HG03342 (cell line): ENCODE results near the gene OR6C65.
"Not testable (repeated sequence)": the region's sequence is repeated elsewhere in the genome, so short reads cannot be mapped to it uniquely, and the experiment has no call there.

ENCODE experiments used
- ATAC-seq: cut with Tn5 transposase; IDR thresholded peaks from one replicate; pipeline ENCODE4 v1.9.1; 2021; ENCODE audit warnings: mild to moderate bottlenecking, moderate library complexity; ENCODE audit not compliant: unreplicated experiment

OR6C65 gene

DNA sequence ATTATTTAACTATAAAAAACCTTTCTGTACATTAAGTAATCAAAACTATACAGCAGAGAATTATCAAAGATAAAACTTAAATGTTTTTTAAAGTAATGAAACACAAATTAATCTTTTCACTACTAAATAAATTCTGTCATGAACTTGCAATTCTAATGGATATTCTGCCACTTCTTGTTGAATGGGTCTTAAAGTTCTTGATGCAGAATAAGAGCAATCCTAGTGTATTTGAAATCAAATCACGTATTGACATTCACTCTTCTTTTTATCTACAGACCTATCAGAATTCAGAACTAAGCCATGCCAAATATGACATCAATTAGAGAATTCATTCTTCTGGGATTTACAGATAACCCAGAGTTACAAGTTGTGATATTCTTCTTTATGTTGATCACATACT is at the start of gene OR6C65:
Gene OR6C65, plus strand, starts transcription at position 301 of the 400 bp plus-strand sequence. Its CDS starts 0 bp downstream, at position 301.
- ATAC-seq = no peak

- ATAC-seq = not testable (repeated sequence)
Observed at GRCh38 chr12:55355338-55355737, 45.0 kb upstream of the OR6C65 start.

GRCh38 chr12:55362675-55363074 is 37.7 kb upstream of the OR6C65 start, which contains the start of gene OR6C75:
Gene OR6C75 (plus strand): TSS chr12:55362975. CDS start chr12:55365111, 2,136 bp downstream.
- no peak for ATAC-seq

- ATAC-seq = no peak
Observed at GRCh38 chr12:55365086-55365485, 35.2 kb upstream of the OR6C65 start.

DNA sequence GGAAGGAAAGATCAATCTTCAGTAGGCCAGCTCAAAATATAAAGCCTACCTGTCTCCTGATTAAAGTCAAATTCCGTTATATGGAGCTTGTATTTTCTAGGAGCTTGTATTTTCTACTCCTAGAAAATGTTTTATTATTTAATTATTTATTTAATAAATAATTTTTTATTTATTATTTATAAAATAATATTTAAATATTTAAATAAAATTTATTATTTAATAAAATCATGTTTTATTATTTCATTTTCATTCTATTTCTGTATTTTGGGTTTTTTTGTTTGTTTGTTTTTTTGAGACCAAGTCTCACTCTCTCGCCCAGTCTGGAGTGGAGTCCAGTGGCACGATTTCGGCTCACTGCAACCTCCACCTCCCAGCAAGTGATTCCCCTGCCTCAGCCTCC is 27.8 kb upstream of the OR6C65 start:
- ATAC-seq = no peak

- no peak for ATAC-seq
Observed at GRCh38 chr12:55385891-55386290, 14.4 kb upstream of the OR6C65 start.

DNA sequence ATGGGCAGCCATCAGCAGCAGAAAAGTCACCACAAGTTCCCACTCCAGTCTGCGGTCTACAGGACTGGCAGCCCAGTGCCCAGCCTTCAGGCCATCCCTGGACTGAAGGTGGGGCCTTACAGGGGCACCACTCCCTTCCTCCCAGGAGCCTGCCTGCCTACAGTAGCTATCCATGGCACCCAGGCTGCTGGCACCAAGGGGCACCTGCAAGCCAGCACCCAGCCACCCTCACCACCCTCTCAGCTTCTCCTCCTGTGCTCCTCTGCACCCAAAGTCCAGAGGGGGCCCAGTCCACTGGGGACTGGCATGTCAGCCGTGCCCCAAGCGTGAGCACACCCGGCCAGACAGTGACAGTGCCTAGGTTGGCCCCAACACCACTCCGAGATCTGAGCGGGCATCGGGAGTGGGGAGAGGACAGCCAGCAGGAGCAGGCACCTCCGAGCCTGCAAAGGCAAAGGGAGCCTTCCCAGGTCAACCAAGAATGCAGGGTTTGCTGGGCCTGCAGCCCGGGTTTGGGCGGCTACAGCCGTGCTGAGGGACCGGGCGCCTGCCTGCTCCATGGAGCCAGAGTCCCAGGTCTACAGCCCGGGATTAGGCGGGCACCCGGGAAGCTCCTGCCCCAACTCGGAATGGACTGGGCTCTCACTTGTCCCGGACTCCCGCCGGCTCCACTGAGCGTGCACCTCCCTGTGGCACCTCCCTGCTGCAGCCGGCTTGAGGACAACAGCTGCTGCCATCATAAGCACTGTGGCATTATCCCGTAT is 8.1 kb upstream of the OR6C65 start:
- no peak for ATAC-seq

DNA sequence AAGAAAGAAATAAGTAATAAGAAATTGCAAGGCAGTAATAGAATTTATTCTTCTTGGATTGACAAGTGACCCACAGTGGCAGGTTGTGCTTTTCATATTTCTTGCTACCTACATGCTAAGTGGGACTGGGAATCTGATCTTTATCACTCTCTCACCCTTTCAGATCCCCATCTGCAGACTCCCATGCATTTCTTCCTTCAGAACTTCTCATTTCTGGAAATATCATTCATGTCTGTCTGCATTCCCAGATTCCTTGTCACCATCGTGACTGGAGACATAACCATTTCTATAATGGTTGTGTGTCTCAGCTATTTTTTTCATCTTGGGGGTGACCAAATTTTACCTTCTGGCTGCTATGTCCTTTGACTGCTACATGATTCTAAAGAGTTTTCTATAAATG is 4.0 kb upstream of the OR6C65 start:
- ATAC-seq = no peak

- no peak for ATAC-seq
Observed at GRCh38 chr12:55407866-55408265, 7.5 kb downstream of the OR6C65 start.

- not testable (repeated sequence) for ATAC-seq
Observed at GRCh38 chr12:55409133-55409532, 8.8 kb downstream of the OR6C65 start.

- not testable (repeated sequence) for ATAC-seq
Observed at GRCh38 chr12:55412138-55412537, 11.8 kb downstream of the OR6C65 start.

- not testable (repeated sequence) for ATAC-seq
Observed at GRCh38 chr12:55413498-55414388, 13.4 kb downstream of the OR6C65 start.

GRCh38 chr12:55414396-55414823 is 14.1 kb downstream of the OR6C65 start:
- not testable (repeated sequence) for ATAC-seq

GRCh38 chr12:55414889-55415288 is 14.6 kb downstream of the OR6C65 start:
- not testable (repeated sequence) for ATAC-seq

DNA sequence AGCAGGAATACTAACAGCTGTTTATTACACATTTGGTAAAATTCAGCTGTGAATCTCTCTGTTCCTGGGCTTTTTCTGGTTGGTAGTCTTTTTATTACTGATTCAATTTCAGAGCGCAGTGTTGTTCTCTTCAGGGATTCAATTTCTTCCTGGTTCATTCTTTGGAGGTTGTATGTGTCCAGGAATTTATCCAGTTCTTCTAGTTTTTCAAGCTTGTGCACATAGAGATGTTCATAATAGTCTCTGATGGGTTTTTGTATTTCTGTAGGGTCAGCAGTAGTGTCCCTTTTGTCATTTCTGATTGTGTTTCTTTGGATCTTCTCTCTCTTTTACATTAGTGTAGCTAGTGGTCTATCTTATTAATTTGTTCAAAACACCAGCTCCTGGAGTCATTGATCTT is 16.6 kb downstream of the OR6C65 start:
- no peak for ATAC-seq

DNA sequence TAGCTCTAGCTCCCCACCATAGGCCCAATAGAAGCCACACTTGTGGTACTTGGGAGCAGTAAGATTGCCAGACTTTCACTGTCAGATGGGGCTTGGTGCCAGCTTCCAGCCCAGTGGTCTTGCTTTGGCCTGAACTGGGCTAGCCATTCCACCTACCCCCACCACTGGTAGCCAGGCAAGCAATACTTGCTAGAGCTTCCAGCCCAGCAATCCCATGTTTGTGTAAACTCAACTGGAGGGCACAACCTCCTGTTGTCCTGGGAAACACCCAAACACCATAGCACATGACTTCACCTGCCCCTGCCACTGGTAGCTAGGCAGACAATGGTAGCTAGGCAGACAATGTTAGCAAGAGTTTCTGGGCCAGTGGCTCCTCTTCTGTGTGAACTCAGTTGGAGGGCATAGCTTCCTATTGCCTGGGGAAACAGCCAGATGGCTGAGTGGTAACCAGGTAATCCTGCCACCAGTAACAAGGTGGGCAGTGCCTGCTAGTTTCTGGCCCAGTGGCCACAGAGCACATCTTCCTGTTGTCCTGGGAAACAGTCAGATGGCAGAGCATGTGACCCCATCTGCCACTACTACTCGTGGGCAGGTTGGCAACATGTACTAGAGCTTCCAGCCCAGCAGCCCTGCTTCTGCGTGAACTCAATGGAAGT is 20.1 kb downstream of the OR6C65 start:
- no peak for ATAC-seq

GRCh38 chr12:55425954-55426353 is 25.6 kb downstream of the OR6C65 start, which contains the start of gene OR6C76:
Gene OR6C76 (plus strand): TSS chr12:55426254. CDS start chr12:55426254, 0 bp downstream.
- ATAC-seq = no peak

DNA sequence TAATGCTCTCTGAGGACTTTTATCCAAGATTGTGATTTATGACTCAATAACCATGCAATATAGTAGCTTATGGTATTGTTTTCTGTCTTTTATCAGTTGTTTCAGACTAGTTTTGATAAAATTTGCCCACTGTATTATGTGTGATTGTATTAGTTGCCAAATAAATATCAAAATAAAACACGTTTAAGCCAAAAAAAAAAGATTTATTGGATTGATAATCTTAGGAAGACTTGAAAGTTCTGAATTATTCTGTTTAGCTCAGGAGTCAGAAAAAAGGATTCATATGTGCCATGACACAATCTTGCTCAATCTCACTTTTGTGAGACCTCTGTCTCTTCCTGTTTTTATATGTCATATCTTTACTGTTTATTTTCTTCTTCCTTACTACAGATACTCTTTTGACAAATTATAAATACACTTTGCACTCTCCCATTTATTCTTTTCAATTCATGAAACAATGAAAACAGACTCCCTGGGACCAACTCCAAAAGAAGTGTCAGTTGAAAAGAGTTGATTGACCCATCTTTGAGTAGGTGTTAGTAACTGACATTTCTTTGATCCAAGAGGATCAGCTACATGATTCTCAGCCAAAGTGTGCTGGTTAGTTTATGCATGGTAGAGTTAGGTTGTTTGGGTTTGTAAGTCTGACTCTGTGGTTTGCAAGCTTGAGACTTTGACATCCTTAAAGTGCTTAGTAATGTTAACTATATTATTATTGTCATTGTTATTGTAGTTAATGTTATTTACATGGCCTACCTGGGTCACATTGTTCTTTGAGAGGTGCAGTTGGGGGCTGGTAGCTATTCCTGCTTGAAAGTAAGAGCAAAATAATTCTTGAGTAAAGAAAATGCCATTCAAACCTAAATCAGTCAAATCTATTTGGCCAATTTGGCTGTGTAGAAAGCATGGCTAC is 28.3 kb downstream of the OR6C65 start:
- no peak for ATAC-seq

DNA sequence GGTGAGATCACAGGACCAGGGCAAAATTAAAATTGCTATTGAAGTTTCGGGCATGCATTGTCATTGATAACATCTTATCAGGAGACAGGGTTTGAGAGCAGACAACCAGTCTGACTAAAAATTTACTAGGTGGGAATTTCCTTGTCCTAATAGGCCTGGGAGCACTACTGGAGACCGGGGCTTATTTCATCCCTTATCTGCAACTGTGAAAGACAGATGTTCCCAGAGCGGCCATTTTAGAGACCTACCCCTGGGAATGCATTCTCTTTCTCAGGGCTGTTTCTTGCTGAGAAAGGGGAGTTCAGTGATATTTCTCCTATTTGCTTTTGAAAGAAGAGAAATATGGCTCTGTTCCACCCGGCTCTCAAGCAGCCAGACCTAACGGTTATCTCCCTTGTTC is 40.9 kb downstream of the OR6C65 start:
- ATAC-seq = not testable (repeated sequence)

DNA sequence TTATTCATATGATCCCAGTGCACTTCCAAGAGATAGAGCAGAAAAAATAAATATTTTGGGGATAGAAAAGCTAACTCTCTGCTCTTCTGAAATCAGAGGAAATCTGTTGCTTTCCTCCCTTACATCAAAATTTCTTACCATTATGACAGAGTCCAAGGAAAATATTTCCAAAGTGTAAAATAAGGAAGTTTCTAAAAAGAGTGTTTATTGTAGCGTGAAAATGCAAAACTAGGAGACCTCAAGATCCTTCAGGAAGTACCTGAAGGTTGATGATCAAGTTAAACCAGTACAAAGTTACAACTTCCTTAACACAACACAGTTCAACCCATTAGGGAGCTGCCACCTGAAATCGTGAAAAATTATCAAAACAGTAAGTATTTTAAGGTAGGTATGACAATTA is 43.4 kb downstream of the OR6C65 start, which contains the start of gene OR6C2:
Gene OR6C2, plus strand, starts transcription at position 301 of the 400 bp plus-strand sequence. CDS start 8,138 bp downstream, outside the sequence.
- ATAC-seq = no peak
